Urothelium cell line (cell line): ENCODE results near the gene ATL2.
"Not testable (repeated sequence)": the region's sequence is repeated elsewhere in the genome, so short reads cannot be mapped to it uniquely, and the experiment has no call there.

Source experiments
- DNase-seq: peaks from one replicate; pipeline ENCODE4 v3.0.0; 2011; ENCODE audit warnings: low spot score, mixed read lengths
- FAIRE-seq: peaks from 2 replicates; lab custom pipeline; 2011; peaks lifted over from hg19 to GRCh38; lab: Jason Lieb, UNC

The ATL2 gene

GRCh38 chr2:38277245-38278116, 99.6 kb downstream of the ATL2 start:
- FAIRE-seq (no peak), DNase-seq (no peak)

DNA sequence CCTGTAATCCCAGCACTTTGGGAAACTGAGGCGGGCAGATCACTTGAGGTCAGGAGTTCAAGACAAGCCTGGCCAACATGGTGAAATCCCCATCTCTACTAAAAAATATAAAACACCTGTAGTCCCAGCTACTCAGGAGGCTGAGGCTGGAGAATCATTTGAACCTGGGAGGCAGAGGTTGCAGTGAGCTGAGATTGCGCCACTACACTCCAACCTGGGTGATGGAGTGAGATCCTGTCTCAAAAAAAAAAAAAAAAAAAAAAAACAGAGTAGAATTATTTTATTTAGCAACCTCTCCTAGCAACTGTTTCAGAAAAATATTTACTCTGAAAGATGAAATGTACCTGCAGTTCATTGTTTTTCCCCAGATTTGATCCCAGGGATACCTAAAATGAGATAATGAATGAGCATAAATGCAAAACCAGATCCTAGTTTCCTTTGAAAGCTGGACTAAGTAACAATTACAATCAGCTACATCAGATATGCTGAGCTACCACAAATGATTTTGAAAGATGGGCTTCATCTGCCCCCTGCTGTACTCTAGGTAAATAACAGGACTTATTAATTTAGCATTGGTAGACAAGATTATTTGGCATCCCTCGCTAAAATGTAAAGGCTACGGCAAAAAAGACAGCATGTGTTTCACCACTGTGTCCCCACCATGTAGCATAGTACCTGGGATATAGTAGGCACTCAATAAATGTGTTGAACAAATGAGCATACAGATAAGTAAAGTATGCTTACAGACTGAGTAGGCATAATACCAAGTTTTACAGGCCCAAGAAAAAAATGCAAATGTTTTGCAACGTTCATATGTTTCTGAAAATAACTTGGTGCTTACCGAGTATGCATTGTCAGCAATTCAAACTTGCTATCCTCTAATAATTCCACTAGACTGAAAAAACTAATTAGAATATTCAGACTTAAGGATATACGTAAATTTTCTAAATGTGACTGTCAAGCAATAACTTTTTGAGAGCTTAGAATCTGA, 102.5 kb downstream of the ATL2 start:
- no peak for FAIRE-seq

GRCh38 chr2:38271697-38272096, 105.4 kb downstream of the ATL2 start:
- DNase-seq (no peak), FAIRE-seq (no peak)

More for the DNA sequence above, 102.5 kb downstream of the ATL2 start:
- peak; percentile 65 for DNase-seq

DNA sequence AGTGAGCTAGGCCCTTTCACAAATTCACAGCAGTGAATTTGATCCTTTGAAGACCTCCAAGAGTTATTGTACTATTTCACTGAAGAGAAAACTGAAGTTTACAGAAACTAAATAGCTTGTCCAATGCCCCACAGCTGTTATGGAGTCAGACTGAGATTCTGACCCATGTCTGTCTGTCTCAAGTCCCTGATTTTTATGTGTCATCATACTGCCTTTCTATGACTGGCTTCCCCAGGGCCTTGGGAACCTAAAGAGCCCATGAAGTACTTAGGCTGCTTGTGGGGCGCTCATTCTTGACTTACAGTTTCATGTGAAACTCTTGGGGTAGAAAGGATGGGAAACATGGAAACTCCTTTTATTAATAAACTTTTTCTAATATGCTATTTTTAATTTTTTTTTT, 107.7 kb downstream of the ATL2 start:
- DNase-seq (no peak), FAIRE-seq (no peak)

- DNase-seq (no peak), FAIRE-seq (no peak)
These were observed 108.3 kb downstream of the ATL2 start for GRCh38 chr2:38268691-38269327.

GRCh38 chr2:38268001-38268400, 109.1 kb downstream of the ATL2 start:
- no peak for FAIRE-seq
- no peak for DNase-seq

- DNase-seq, result no peak
- FAIRE-seq, result no peak
These were observed 109.7 kb downstream of the ATL2 start for GRCh38 chr2:38267270-38267925.

GRCh38 chr2:38266382-38267061, 110.6 kb downstream of the ATL2 start:
- no peak for DNase-seq
- peak; percentile 63 for FAIRE-seq

GRCh38 chr2:38265461-38265860, 111.6 kb downstream of the ATL2 start:
- no peak for FAIRE-seq
- DNase-seq, result no peak

- DNase-seq, result no peak
These were observed 112.5 kb downstream of the ATL2 start for GRCh38 chr2:38264396-38265221.

GRCh38 chr2:38263293-38263692, 113.8 kb downstream of the ATL2 start:
- no peak for FAIRE-seq

More at GRCh38 chr2:38264396-38265221, 112.5 kb downstream of the ATL2 start:
- no peak for FAIRE-seq

DNA sequence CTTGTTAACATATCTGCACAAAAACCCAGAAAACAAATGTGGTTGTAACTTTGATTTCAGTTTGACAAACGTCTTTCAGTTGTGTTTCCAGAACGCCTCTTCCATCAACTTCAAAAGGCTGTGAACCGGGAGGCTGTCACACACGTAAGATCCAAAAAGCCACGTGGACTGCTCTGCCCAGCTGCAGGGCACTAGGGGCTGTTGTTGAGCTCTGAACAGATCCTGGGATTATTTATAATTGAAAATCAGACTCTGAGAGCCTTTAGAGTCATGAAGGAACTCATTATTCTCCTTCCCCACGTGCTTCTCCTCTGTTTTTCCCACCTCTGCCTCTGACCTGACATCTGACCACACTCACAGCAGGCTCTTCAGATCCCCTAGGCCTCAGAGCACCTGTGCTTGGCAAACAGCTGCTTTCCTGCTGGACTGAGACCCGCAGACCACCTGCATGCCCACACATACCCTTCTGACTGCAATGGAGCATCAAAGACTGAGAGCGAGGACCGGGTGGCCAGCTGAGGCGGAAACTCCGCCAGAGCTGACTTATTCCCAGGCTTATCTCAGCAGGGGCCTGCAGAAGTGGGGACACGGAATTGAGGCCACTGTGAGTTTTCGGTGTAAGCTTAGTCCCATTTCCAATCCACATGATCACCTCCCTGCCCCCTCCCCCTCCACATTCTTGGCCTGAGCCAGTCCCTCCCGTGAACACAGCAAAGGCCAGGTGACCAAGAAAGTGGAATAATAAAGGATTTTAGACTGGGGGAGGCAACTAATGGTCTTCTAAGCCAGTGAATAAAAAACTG, 114.8 kb downstream of the ATL2 start:
- no peak for DNase-seq
- no peak for FAIRE-seq

More at GRCh38 chr2:38263293-38263692, 113.8 kb downstream of the ATL2 start:
- DNase-seq, result no peak

- DNase-seq (no peak), FAIRE-seq (no peak)
These were observed 115.5 kb downstream of the ATL2 start for GRCh38 chr2:38261569-38262068.

- FAIRE-seq (no peak), DNase-seq (no peak)
These were observed 116.1 kb downstream of the ATL2 start for GRCh38 chr2:38260972-38261371.

DNA sequence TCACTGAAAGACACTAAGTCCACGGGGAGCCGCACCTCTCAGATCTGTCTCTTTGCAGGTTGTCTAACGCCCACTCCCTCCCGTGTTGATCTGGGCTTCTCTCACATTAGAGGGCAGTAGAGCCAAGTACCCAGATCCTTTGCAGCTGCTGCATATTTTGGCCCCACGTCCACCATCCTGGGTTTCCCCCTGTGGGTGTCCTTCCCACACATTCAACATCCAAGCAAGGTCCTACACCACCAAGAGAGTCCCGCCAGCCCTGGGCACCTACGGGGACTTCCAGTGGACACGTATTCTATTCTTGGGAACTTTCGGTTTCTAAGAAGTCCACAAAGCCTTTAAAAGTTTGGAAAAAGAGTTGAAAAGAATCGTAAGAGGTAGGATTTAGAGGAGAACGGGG, 116.6 kb downstream of the ATL2 start:
- no peak for FAIRE-seq

GRCh38 chr2:38259311-38259710, 117.8 kb downstream of the ATL2 start:
- DNase-seq (no peak), FAIRE-seq (no peak)

More for the DNA sequence above, 116.6 kb downstream of the ATL2 start:
- DNase-seq, result no peak

- not testable (repeated sequence) for FAIRE-seq, DNase-seq
These were observed 119.4 kb downstream of the ATL2 start for GRCh38 chr2:38257680-38258079.

DNA sequence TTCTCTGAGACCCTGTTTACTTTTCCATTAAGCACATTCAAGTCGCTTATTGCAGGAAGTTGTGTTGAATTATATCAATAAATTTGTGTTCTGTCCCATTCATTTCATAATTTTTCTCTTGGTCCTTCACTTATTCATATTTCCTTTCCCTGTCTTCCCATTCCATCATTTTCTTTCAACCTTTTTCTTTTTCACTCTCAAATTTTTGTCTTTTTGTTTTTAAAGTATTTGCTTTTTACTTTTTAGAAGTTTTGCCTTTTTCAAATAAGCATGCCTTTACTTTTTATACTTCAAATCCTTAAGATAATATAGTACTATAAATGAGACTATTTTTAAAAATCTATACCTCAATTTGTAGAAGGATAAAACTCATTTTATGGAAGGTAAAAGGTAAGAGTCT, 120.5 kb downstream of the ATL2 start:
- FAIRE-seq, result no peak
- no peak for DNase-seq
